DMS53 treated with DMSO at 0.1 percent for 48 hours (cell line): ENCODE results near the gene ME1.
"Not testable (repeated sequence)": the region's sequence is repeated elsewhere in the genome, so short reads cannot be mapped to it uniquely, and the experiment has no call there.

Experiments used
- DNase-seq: peaks from one replicate; lab custom pipeline; 2025; ENCODE audit not compliant: unreplicated experiment; lab: John Stamatoyannopoulos, UW

The ME1 gene

GRCh38 chr6:83430611-83431544 is at the start of gene ME1:
TSS of gene ME1 (minus strand) at chr6:83431051. CDS start at chr6:83430954, 97 bp downstream.
- DNase-seq = peak; percentile 25

- no peak for DNase-seq
Measured at GRCh38 chr6:83480470-83480869, 49.6 kb upstream of the ME1 start.

GRCh38 chr6:83479389-83479788 is 48.5 kb upstream of the ME1 start:
- no peak for DNase-seq

- DNase-seq = no peak
Measured at GRCh38 chr6:83476971-83477370, 46.1 kb upstream of the ME1 start.

- no peak for DNase-seq
Measured at GRCh38 chr6:83474309-83474708, 43.5 kb upstream of the ME1 start.

- DNase-seq = no peak
Measured at GRCh38 chr6:83472767-83473166, 41.9 kb upstream of the ME1 start.

GRCh38 chr6:83470587-83470986 is 39.7 kb upstream of the ME1 start:
- DNase-seq = no peak

GRCh38 chr6:83470001-83470400 is 39.1 kb upstream of the ME1 start:
- DNase-seq = no peak

GRCh38 chr6:83467620-83468036 is 36.8 kb upstream of the ME1 start:
- DNase-seq = no peak

- DNase-seq = no peak
Measured at GRCh38 chr6:83466328-83466727, 35.5 kb upstream of the ME1 start.

GRCh38 chr6:83464381-83465140 is 33.7 kb upstream of the ME1 start:
- DNase-seq = no peak

- DNase-seq = no peak
Measured at GRCh38 chr6:83463886-83464285, 33.0 kb upstream of the ME1 start.

GRCh38 chr6:83462524-83462923 is 31.7 kb upstream of the ME1 start:
- DNase-seq = no peak

GRCh38 chr6:83461438-83461837 is 30.6 kb upstream of the ME1 start:
- no peak for DNase-seq

GRCh38 chr6:83459663-83460062 is 28.8 kb upstream of the ME1 start:
- DNase-seq = no peak

- DNase-seq = not testable (repeated sequence)
Measured at GRCh38 chr6:83450015-83450414, 19.2 kb upstream of the ME1 start.

GRCh38 chr6:83444086-83444699 is 13.3 kb upstream of the ME1 start:
- DNase-seq = not testable (repeated sequence)

GRCh38 chr6:83443516-83443915 is 12.7 kb upstream of the ME1 start:
- no peak for DNase-seq

GRCh38 chr6:83442752-83443151 is 11.9 kb upstream of the ME1 start:
- no peak for DNase-seq

GRCh38 chr6:83439201-83439600 is 8.3 kb upstream of the ME1 start:
- DNase-seq = no peak

GRCh38 chr6:83436674-83437073 is 5.8 kb upstream of the ME1 start:
- DNase-seq = no peak

GRCh38 chr6:83433177-83433576 is 2.3 kb upstream of the ME1 start:
- no peak for DNase-seq
